ENCODE data around the gene SIRT6. TPM values are rescaled to one million over a fixed set of nuclear protein-coding genes. Genes with fewer than 3 reads are reported as not detected.
A peak's percentile ranks its signal among the peaks of the same experiment; 100 is the strongest.
"Not testable (repeated sequence)": the region's sequence is repeated elsewhere in the genome, so short reads cannot be mapped to it uniquely, and the experiment has no call there.

The SIRT6 gene
- polyA plus RNA-seq (ENCODE audit: low read depth in 6 of 6), result 1 to 10 TPM; 1.3 to 5.3 (median 4.4) TPM

DNA sequence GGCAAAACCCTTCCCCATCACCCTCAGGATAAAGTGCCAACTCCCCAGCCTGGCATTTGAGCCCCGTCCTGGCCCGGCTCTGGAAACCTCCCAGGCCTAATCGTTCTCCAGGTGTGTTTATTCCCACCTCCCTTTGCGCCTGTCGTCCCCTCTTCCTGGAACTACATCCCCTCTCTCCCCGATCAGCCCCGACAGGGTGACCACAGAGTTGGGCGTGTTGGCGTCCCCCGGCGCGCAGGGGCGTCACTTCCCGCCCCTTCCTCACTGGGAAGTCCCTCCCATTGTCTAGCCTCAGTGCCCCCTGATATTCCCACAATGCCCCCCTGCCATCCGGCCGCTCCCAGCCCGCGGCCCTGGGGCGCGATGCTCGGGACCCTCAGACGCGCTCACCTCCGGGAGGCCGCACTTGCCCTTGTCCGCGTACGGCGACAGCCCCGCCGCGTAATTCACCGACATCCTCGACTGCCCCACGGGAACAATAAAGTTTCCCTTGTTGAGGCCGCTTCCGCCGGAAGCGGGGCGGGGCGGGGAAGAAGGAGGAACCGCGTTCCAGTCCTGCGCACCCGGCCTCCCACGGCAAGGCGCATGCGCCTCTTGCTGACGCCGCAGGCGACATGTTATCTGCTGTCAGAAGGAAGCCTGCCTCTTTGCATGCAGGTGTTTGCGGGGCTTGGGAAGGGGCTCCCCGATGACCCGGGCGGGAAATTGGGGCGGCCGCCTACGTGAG is at the start of gene SIRT6, which contains the start of gene ANKRD24:
Gene SIRT6 (minus strand): TSS at position 480 of the 727 bp plus-strand sequence. CDS start 24 bp downstream, at position 456.
Gene ANKRD24 (plus strand): TSS at position 606 of the 727 bp plus-strand sequence. CDS start 3,737 bp downstream, outside the sequence.
- DNase-seq, result peak; percentile 95
- Mint-ChIP-seq H3K4me1 (peaks cover 42 to 57% (median 50%) of the 10 kb centered on the region in 3 donors), H3K27me3 (peaks cover 0 to 14% (median 9%) of the 10 kb centered on the region in 3 donors), H3K4me3 (peak within 1 kb of the TSS; percentile 95 to 99 (median 98)), H3K27ac (peak within 1 kb of the TSS; percentile 96 to 99 (median 98)), H3K36me3 (peaks cover 0 to 14% of the 10 kb centered on the region in 2 donors), H3K9me3 (no peaks in the 10 kb centered on the region)
- ATAC-seq (ENCODE audit: low read depth in 2 of 2), result peak; percentile 87 to 90

DNA sequence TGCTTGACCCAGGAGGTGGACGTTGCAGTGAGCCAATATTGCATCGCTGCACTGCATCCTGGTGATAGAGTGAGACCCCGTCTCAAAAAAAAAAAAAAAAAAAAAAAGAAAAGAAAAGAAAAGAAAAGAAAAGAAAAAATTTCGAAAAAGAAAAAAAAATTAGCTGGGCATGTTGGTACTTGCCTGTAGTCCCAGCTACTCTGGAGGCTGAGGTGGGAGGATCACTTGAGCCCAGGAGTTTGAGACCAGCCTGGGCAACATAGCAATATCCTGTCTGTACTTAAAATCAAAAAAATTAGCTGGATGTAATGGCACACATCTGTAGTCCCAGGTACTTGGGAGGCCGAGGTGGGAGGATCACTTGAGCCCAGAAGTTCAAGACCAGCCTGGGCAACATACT is 49.8 kb upstream of the SIRT6 start:
- not testable (repeated sequence) for H3K9me3 Mint-ChIP-seq; H3K4me3 Mint-ChIP-seq; H3K36me3 Mint-ChIP-seq; DNase-seq; H3K27ac Mint-ChIP-seq; H3K27me3 Mint-ChIP-seq; H3K4me1 Mint-ChIP-seq; ATAC-seq (ENCODE audit: low read depth in 2 of 2)

DNA sequence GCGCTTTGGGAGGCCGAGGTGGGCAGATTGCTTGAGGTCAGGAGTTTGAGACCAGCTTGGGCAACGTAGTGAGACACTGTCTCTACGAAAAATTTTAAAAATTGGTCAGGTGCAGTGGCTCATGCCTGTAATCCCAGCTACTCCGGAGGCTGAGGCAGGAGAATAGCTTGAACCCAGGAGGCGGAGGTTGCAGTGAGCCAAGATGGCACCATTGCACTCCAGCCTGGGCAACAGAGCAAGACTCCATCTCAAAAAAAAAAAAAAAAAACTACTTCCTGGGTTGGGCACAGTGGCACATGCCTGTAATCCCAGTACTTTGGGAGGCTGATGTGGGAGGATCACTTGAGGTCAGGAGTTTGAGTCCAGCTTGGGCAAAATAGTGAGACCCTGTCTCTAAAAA is 49.2 kb upstream of the SIRT6 start:
- H3K27ac Mint-ChIP-seq, result peak overlapping the region in 1 of 6 donors; percentile 56
- not testable (repeated sequence) for H3K9me3 Mint-ChIP-seq; H3K4me1 Mint-ChIP-seq; ATAC-seq (ENCODE audit: low read depth in 2 of 2); DNase-seq; H3K27me3 Mint-ChIP-seq; H3K36me3 Mint-ChIP-seq
- peak overlapping the region in 1 of 8 donors; percentile 47 for H3K4me3 Mint-ChIP-seq

GRCh38 chr19:4230237-4230636 is 47.9 kb upstream of the SIRT6 start:
- H3K27ac Mint-ChIP-seq; H3K4me1 Mint-ChIP-seq; H3K36me3 Mint-ChIP-seq; H3K9me3 Mint-ChIP-seq; H3K27me3 Mint-ChIP-seq; ATAC-seq (ENCODE audit: low read depth in 2 of 2); DNase-seq: not testable (repeated sequence)
- H3K4me3 Mint-ChIP-seq, result peak overlapping the region in 1 of 8 donors; percentile 66

DNA sequence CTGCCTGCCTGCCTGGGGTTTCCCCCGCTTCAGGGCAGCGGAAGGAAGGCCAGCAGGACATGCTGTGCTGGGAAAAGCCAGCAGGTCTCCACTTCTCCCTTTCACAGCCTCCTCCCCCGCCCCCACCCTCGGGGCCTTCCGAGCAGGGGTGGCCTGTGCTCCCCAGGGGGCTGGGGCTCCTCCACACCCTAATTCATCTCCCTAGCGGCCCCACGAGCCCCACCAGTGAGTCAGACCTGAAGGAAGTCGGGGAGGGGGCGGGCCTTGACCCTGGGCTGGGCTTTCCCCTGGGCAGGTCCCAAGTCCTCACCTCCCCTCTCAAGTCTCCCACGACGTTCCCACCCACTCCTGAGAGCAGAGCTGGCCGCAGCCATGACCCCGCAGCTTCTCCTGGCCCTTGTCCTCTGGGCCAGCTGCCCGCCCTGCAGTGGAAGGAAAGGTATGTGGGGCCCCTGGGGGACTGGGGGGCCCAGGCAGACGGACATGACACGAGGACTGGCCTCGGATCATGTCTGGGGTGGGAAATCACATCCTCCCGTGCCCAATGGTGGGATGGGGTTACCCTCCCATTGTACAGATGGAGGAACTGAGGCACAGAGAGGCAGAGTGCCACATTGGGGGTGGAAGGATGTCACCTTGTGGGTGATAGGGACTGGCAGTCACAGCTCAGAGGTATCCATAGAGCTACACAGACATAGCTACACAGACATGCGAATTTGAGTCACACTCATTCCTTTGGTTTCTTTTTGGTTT is 47.0 kb upstream of the SIRT6 start, which contains the start of gene EBI3:
Gene EBI3 (plus strand): TSS at position 345 of the 753 bp plus-strand sequence. CDS start 28 bp downstream, at position 373.
- peak within 1 kb of the TSS in 4 of 8 donors; percentile 60 to 70 (median 66) for H3K4me3 Mint-ChIP-seq
- DNase-seq (peak; percentile 39), ATAC-seq (ENCODE audit: low read depth in 2 of 2) (peak; percentile 86 to 88)
- no peaks in the 10 kb centered on the region for H3K9me3 Mint-ChIP-seq
- H3K27ac Mint-ChIP-seq, result peak within 1 kb of the TSS in 4 of 6 donors; percentile 44 to 70 (median 62)
- H3K27me3 Mint-ChIP-seq, result peaks cover 0 to 6% (median 0%) of the 10 kb centered on the region in 3 donors
- H3K4me1 Mint-ChIP-seq, result peaks cover 2 to 6% (median 5%) of the 10 kb centered on the region in 3 donors
- no peaks in the 10 kb centered on the region for H3K36me3 Mint-ChIP-seq

- Mint-ChIP-seq H3K4me1 (peaks cover 2 to 6% (median 5%) of the 10 kb centered on the region in 3 donors), H3K27me3 (peaks cover 0 to 6% (median 0%) of the 10 kb centered on the region in 3 donors), H3K4me3 (no peak overlapping the region), H3K27ac (no peak overlapping the region), H3K9me3 (no peaks in the 10 kb centered on the region), H3K36me3 (no peaks in the 10 kb centered on the region)
- ATAC-seq (ENCODE audit: low read depth in 2 of 2), result no peak
- DNase-seq, result no peak
Observed at GRCh38 chr19:4228765-4229178, 46.4 kb upstream of the SIRT6 start.

GRCh38 chr19:4227771-4228170 is 45.4 kb upstream of the SIRT6 start:
- Mint-ChIP-seq H3K4me1 (no peaks in the 10 kb centered on the region), H3K27ac (no peak overlapping the region), H3K27me3 (peaks cover 0 to 6% (median 0%) of the 10 kb centered on the region in 3 donors), H3K36me3 (no peaks in the 10 kb centered on the region), H3K4me3 (no peak overlapping the region), H3K9me3 (no peaks in the 10 kb centered on the region)
- no peak for DNase-seq
- no peak for ATAC-seq (ENCODE audit: low read depth in 2 of 2)

GRCh38 chr19:4225885-4226284 is 43.5 kb upstream of the SIRT6 start:
- H3K4me3 Mint-ChIP-seq, result no peak overlapping the region
- H3K9me3 Mint-ChIP-seq, result no peaks in the 10 kb centered on the region
- H3K4me1 Mint-ChIP-seq, result no peaks in the 10 kb centered on the region
- no peaks in the 10 kb centered on the region for H3K36me3 Mint-ChIP-seq
- no peak for ATAC-seq (ENCODE audit: low read depth in 2 of 2)
- H3K27ac Mint-ChIP-seq, result peak overlapping the region in 1 of 6 donors; percentile 78
- DNase-seq, result no peak
- H3K27me3 Mint-ChIP-seq, result peaks cover 0 to 6% (median 0%) of the 10 kb centered on the region in 3 donors

GRCh38 chr19:4224470-4224869 is 42.1 kb upstream of the SIRT6 start:
- ATAC-seq (ENCODE audit: low read depth in 2 of 2) (no peak), DNase-seq (no peak)
- no peaks in the 10 kb centered on the region for H3K36me3 Mint-ChIP-seq
- H3K4me3 Mint-ChIP-seq, result no peak overlapping the region
- H3K27ac Mint-ChIP-seq, result peak overlapping the region in 1 of 6 donors; percentile 56
- H3K4me1 Mint-ChIP-seq, result no peaks in the 10 kb centered on the region
- no peaks in the 10 kb centered on the region for H3K9me3 Mint-ChIP-seq
- peaks cover 0 to 6% (median 0%) of the 10 kb centered on the region in 3 donors for H3K27me3 Mint-ChIP-seq

DNA sequence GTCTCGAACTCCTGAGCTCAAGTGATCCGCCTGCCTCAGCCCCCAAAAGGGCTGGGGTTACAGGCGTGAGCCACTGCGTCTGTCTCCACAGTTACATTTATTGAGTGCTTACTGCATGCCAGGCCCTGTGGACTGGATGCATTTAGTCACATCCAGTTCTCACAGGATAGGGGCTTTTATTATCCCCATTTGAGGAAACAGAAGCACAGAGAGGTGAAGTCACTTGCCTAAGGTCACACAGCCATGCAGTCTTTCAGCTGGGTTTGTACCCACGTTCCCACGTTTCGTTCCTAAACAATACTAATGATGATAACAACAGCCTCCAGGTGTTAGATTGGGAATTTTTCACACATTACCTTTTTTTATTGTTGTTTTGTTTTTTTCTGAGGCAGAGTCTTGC is 37.8 kb upstream of the SIRT6 start:
- no peak overlapping the region for H3K4me3 Mint-ChIP-seq
- no peak overlapping the region for H3K27ac Mint-ChIP-seq
- H3K4me1 Mint-ChIP-seq, result no peaks in the 10 kb centered on the region
- no peaks in the 10 kb centered on the region for H3K27me3 Mint-ChIP-seq
- H3K9me3 Mint-ChIP-seq, result no peaks in the 10 kb centered on the region
- ATAC-seq (ENCODE audit: low read depth in 2 of 2), result no peak
- no peak for DNase-seq
- no peaks in the 10 kb centered on the region for H3K36me3 Mint-ChIP-seq

DNA sequence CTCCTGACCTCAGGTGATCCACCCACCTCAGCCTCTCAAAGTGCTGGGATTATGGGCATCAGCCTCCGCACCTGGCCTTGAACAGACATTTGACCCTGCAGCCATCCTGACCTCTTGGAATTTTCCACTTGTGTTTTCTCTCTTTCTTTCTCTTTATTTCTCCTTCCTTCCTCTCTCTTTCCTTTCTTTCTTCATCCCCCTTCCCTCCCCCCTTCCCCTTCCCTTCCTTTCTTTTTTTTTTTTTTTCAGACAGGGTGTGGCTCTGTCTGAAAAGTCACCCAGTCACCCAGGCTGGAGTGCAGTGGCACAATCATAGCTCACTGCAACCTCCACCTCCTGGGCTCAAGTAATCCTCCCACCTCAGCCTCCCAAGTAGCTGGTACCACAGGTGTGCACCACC is 36.2 kb upstream of the SIRT6 start:
- H3K27me3 Mint-ChIP-seq, H3K9me3 Mint-ChIP-seq: not testable (repeated sequence)

DNA sequence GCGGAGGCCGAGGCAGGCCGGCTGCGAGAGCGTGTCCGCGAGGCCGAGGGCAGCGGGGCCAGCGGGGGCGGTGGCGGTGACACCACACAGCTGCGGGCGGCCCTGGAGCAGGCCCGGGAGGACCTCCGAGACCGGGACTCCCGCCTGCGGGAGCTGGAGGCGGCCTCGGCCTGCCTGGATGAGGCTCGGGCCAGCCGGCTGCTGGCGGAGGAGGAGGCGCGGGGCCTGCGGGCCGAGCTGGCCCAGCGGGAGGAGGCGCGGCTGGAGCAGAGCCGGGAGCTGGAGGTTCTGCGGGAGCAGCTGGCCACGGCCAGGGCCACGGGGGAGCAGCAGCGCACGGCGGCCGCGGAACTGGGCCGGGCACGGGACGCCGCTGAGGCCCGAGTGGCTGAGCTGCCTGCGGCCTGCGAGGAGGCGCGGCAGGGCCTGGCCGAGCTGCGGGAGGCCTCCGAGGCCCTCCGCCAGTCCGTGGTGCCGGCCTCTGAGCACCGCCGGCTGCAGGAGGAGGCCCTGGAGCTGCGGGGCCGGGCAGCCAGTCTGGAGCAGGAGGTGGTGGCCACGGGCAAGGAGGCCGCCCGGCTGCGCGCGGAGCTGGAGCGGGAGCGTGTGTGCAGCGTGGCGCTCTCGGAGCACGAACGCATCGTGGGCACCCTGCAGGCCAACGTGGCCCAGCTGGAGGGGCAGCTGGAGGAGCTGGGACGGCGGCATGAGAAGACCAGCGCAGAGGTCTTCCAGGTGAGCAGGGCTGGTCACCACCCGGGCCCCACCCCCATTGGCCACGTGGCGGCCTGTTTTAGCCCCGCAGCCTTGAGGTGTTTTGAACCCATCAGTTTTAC is 35.3 kb upstream of the SIRT6 start:
- Mint-ChIP-seq H3K27ac (no peak overlapping the region), H3K27me3 (no peaks in the 10 kb centered on the region), H3K9me3 (no peaks in the 10 kb centered on the region), H3K4me1 (no peaks in the 10 kb centered on the region), H3K4me3 (no peak overlapping the region), H3K36me3 (no peaks in the 10 kb centered on the region)
- ATAC-seq (ENCODE audit: low read depth in 2 of 2), result no peak
- no peak for DNase-seq

More for the DNA sequence above, 36.2 kb upstream of the SIRT6 start:
- H3K36me3 Mint-ChIP-seq; H3K4me1 Mint-ChIP-seq; H3K4me3 Mint-ChIP-seq; DNase-seq; ATAC-seq (ENCODE audit: low read depth in 2 of 2); H3K27ac Mint-ChIP-seq: not testable (repeated sequence)

DNA sequence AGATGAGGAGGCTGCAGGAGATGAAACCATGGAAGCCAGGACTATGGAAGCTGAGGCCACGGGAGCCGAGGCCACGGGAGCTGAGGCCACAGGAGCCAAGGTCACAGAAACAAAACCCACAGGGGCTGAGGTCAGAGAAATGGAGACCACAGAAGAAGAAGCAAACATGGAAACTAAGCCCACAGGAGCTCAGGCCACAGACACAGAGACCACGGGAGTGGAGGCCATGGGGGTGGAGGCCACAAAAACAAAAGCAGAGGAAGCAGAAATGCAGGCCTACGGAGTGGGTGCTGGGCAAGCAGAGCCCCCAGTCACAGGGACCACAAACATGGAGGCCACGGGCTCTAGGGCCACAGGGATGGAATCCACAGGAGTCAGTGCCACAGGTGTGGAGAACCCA is 34.5 kb upstream of the SIRT6 start:
- ATAC-seq (ENCODE audit: low read depth in 2 of 2), result no peak

More for the DNA sequence above, 34.5 kb upstream of the SIRT6 start:
- Mint-ChIP-seq H3K4me3 (peak overlapping the region in 1 of 8 donors; percentile 78), H3K4me1 (no peaks in the 10 kb centered on the region), H3K9me3 (no peaks in the 10 kb centered on the region), H3K36me3 (no peaks in the 10 kb centered on the region), H3K27ac (no peak overlapping the region), H3K27me3 (peaks cover 0 to 6% (median 4%) of the 10 kb centered on the region in 3 donors)
- no peak for DNase-seq
